ENCODE measurements around the gene BATF3. TPM values are rescaled to one million over a fixed set of nuclear protein-coding genes. Genes with fewer than 3 reads are reported as not detected.

Gene BATF3
- total RNA-seq, 1 donor = 1.4 TPM

GRCh38 chr1:212680680-212681389 is 18.8 kb downstream of the BATF3 start:
- Histone ChIP-seq H3K4me1 (ENCODE audit: insufficient read depth, low read length) (peaks cover 68% of the 10 kb centered on the region), H3K27me3 (ENCODE audit: insufficient read depth, low read length) (no peaks in the 10 kb centered on the region), H3K4me3 (ENCODE audit: low read length) (no peak overlapping the region), H3K9me3 (ENCODE audit: low read depth, low read length) (no peaks in the 10 kb centered on the region)

GRCh38 chr1:212678456-212679410 is 20.9 kb downstream of the BATF3 start:
- Histone ChIP-seq H3K9me3 (ENCODE audit: low read depth, low read length) (no peaks in the 10 kb centered on the region), H3K4me1 (ENCODE audit: insufficient read depth, low read length) (peaks cover 47% of the 10 kb centered on the region), H3K4me3 (ENCODE audit: low read length) (no peak overlapping the region), H3K27me3 (ENCODE audit: insufficient read depth, low read length) (no peaks in the 10 kb centered on the region)

GRCh38 chr1:212677573-212677972 is 22.1 kb downstream of the BATF3 start:
- H3K27me3 ChIP-seq (ENCODE audit: insufficient read depth, low read length) = no peaks in the 10 kb centered on the region
- H3K9me3 ChIP-seq (ENCODE audit: low read depth, low read length) = no peaks in the 10 kb centered on the region
- H3K4me1 ChIP-seq (ENCODE audit: insufficient read depth, low read length) = peaks cover 36% of the 10 kb centered on the region
- no peak overlapping the region for H3K4me3 ChIP-seq (ENCODE audit: low read length)

GRCh38 chr1:212677136-212677535 is 22.5 kb downstream of the BATF3 start:
- Histone ChIP-seq H3K4me3 (ENCODE audit: low read length) (no peak overlapping the region), H3K4me1 (ENCODE audit: insufficient read depth, low read length) (peaks cover 35% of the 10 kb centered on the region), H3K27me3 (ENCODE audit: insufficient read depth, low read length) (no peaks in the 10 kb centered on the region), H3K9me3 (ENCODE audit: low read depth, low read length) (no peaks in the 10 kb centered on the region)

GRCh38 chr1:212675675-212676074 is 24.0 kb downstream of the BATF3 start:
- Histone ChIP-seq H3K27me3 (ENCODE audit: insufficient read depth, low read length) (no peaks in the 10 kb centered on the region), H3K4me3 (ENCODE audit: low read length) (no peak overlapping the region), H3K9me3 (ENCODE audit: low read depth, low read length) (no peaks in the 10 kb centered on the region), H3K4me1 (ENCODE audit: insufficient read depth, low read length) (peaks cover 40% of the 10 kb centered on the region)

GRCh38 chr1:212674872-212675271 is 24.8 kb downstream of the BATF3 start:
- no peaks in the 10 kb centered on the region for H3K9me3 ChIP-seq (ENCODE audit: low read depth, low read length)
- H3K27me3 ChIP-seq (ENCODE audit: insufficient read depth, low read length) = no peaks in the 10 kb centered on the region
- peaks cover 46% of the 10 kb centered on the region for H3K4me1 ChIP-seq (ENCODE audit: insufficient read depth, low read length)
- no peak overlapping the region for H3K4me3 ChIP-seq (ENCODE audit: low read length)

- peaks cover 46% of the 10 kb centered on the region for H3K4me1 ChIP-seq (ENCODE audit: insufficient read depth, low read length)
- no peak overlapping the region for H3K4me3 ChIP-seq (ENCODE audit: low read length)
- H3K27me3 ChIP-seq (ENCODE audit: insufficient read depth, low read length) = no peaks in the 10 kb centered on the region
- no peaks in the 10 kb centered on the region for H3K9me3 ChIP-seq (ENCODE audit: low read depth, low read length)
Observed at GRCh38 chr1:212671342-212672031, 28.2 kb downstream of the BATF3 start.

- H3K27me3 ChIP-seq (ENCODE audit: insufficient read depth, low read length) = no peaks in the 10 kb centered on the region
- H3K4me3 ChIP-seq (ENCODE audit: low read length) = no peak overlapping the region
- no peaks in the 10 kb centered on the region for H3K9me3 ChIP-seq (ENCODE audit: low read depth, low read length)
- H3K4me1 ChIP-seq (ENCODE audit: insufficient read depth, low read length) = peaks cover 47% of the 10 kb centered on the region
Observed at GRCh38 chr1:212670882-212671281, 28.8 kb downstream of the BATF3 start.

- H3K4me1 ChIP-seq (ENCODE audit: insufficient read depth, low read length) = peaks cover 52% of the 10 kb centered on the region
- no peaks in the 10 kb centered on the region for H3K27me3 ChIP-seq (ENCODE audit: insufficient read depth, low read length)
- H3K9me3 ChIP-seq (ENCODE audit: low read depth, low read length) = no peaks in the 10 kb centered on the region
- H3K4me3 ChIP-seq (ENCODE audit: low read length) = no peak overlapping the region
Observed at GRCh38 chr1:212670301-212670700, 29.3 kb downstream of the BATF3 start.

- Histone ChIP-seq H3K27me3 (ENCODE audit: insufficient read depth, low read length) (no peaks in the 10 kb centered on the region), H3K9me3 (ENCODE audit: low read depth, low read length) (no peaks in the 10 kb centered on the region), H3K4me1 (ENCODE audit: insufficient read depth, low read length) (peaks cover 52% of the 10 kb centered on the region), H3K4me3 (ENCODE audit: low read length) (no peak overlapping the region)
Observed at GRCh38 chr1:212669600-212669999, 30.0 kb downstream of the BATF3 start.

- no peaks in the 10 kb centered on the region for H3K27me3 ChIP-seq (ENCODE audit: insufficient read depth, low read length)
- H3K9me3 ChIP-seq (ENCODE audit: low read depth, low read length) = no peaks in the 10 kb centered on the region
- no peak overlapping the region for H3K4me3 ChIP-seq (ENCODE audit: low read length)
- H3K4me1 ChIP-seq (ENCODE audit: insufficient read depth, low read length) = peaks cover 52% of the 10 kb centered on the region
Observed at GRCh38 chr1:212669102-212669501, 30.5 kb downstream of the BATF3 start.

- Histone ChIP-seq H3K4me1 (ENCODE audit: insufficient read depth, low read length) (peaks cover 52% of the 10 kb centered on the region), H3K9me3 (ENCODE audit: low read depth, low read length) (no peaks in the 10 kb centered on the region), H3K27me3 (ENCODE audit: insufficient read depth, low read length) (no peaks in the 10 kb centered on the region), H3K4me3 (ENCODE audit: low read length) (no peak overlapping the region)
Observed at GRCh38 chr1:212668477-212668876, 31.2 kb downstream of the BATF3 start.

- H3K4me1 ChIP-seq (ENCODE audit: insufficient read depth, low read length) = peaks cover 51% of the 10 kb centered on the region
- H3K4me3 ChIP-seq (ENCODE audit: low read length) = no peak overlapping the region
- H3K9me3 ChIP-seq (ENCODE audit: low read depth, low read length) = no peaks in the 10 kb centered on the region
- no peaks in the 10 kb centered on the region for H3K27me3 ChIP-seq (ENCODE audit: insufficient read depth, low read length)
Observed at GRCh38 chr1:212667223-212668139, 32.2 kb downstream of the BATF3 start.

- Histone ChIP-seq H3K4me3 (ENCODE audit: low read length) (no peak overlapping the region), H3K4me1 (ENCODE audit: insufficient read depth, low read length) (peaks cover 40% of the 10 kb centered on the region), H3K9me3 (ENCODE audit: low read depth, low read length) (no peaks in the 10 kb centered on the region), H3K27me3 (ENCODE audit: insufficient read depth, low read length) (no peaks in the 10 kb centered on the region)
Observed at GRCh38 chr1:212666116-212666775, 33.4 kb downstream of the BATF3 start.

Measured in mononuclear cell (primary cell).